HG02678 (cell line): ENCODE results near the gene ELANE.
A peak's percentile ranks its signal among the peaks of the same experiment; 100 is the strongest.
"Not testable (repeated sequence)": the region's sequence is repeated elsewhere in the genome, so short reads cannot be mapped to it uniquely, and the experiment has no call there.

Experiments
- ATAC-seq: cut with Tn5 transposase; IDR thresholded peaks from one replicate; pipeline ENCODE4 v1.9.1; 2021; ENCODE audit warnings: mild to moderate bottlenecking, moderate library complexity; ENCODE audit not compliant: unreplicated experiment

Gene ELANE

GRCh38 chr19:891421-892200 is 39.5 kb downstream of the ELANE start:
- not testable (repeated sequence) for ATAC-seq

GRCh38 chr19:892243-892893 is 40.3 kb downstream of the ELANE start:
- ATAC-seq = no peak

GRCh38 chr19:892894-893689 is 41.0 kb downstream of the ELANE start, which contains the start of the genes MED16 and RNU6-9:
MED16 (minus strand) TSS chr19:893187; CDS start chr19:891131, 2,056 bp downstream.
RNU6-9 (plus strand) TSS chr19:893484.
- peak; percentile 84 for ATAC-seq

- no peak for ATAC-seq
Measured at GRCh38 chr19:896434-896833, 44.3 kb downstream of the ELANE start.

GRCh38 chr19:896999-897398 is 44.9 kb downstream of the ELANE start:
- no peak for ATAC-seq

GRCh38 chr19:897442-898039 is 45.4 kb downstream of the ELANE start:
- ATAC-seq = no peak

- no peak for ATAC-seq
Measured at GRCh38 chr19:898663-899062, 46.6 kb downstream of the ELANE start.

GRCh38 chr19:899336-900042 is 47.4 kb downstream of the ELANE start:
- ATAC-seq = no peak

GRCh38 chr19:900043-900301 is 47.9 kb downstream of the ELANE start:
- ATAC-seq = no peak

GRCh38 chr19:900302-901111 is 48.4 kb downstream of the ELANE start:
- no peak for ATAC-seq

GRCh38 chr19:901216-902092 is 49.4 kb downstream of the ELANE start:
- ATAC-seq = no peak

- ATAC-seq = no peak
Measured at GRCh38 chr19:902093-902370, 49.9 kb downstream of the ELANE start.

- no peak for ATAC-seq
Measured at GRCh38 chr19:902446-903226, 50.5 kb downstream of the ELANE start.

- no peak for ATAC-seq
Measured at GRCh38 chr19:903266-903797, 51.2 kb downstream of the ELANE start.

GRCh38 chr19:904545-904944 is 52.4 kb downstream of the ELANE start:
- ATAC-seq = no peak
